HCEC 1CT (cell line): ENCODE data around the gene EEF2KMT.
A peak's percentile ranks its signal among the peaks of the same experiment; 100 is the strongest.
"Not testable (repeated sequence)": the region's sequence is repeated elsewhere in the genome, so short reads cannot be mapped to it uniquely, and the experiment has no call there.

Experiments
- DNase-seq: peaks from one replicate; pipeline ENCODE4 v3.0.0-alpha.2; 2017

EEF2KMT gene

DNA sequence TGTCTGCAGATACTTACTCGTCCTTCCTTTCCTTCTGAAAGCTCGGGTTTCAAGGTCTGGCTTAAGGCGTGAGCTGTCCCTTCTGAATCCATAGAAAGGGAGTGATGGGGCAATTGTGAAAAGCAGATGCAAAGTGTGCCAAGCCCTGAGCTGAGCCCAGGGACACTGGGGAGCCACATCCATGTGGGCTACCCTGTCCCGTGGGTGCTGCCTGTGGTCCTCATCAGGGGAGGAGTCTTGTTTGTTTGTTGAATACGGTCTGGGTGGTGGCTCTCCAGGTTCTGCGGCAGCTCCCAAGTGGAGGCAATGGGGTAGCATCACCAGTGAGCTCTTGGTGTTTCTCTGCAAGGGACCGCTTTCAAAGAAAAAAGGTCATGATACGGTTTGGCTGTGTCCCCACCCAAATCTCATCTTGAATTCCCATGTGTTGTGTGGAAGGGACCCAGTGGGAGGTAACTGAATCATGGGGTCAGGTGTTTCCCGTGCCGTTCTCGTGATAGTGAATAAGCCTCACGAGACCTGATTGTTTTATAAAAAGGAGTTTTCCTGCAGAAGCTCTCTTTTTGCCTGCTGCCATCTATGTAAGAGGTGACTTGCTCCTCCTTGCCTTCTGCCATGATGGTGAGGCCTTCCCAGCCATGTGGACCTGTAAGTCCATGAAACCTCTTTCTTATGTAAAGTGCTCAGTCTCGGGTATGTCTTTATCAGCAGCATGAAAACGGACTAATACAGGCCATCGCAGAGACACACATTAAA, 27.0 kb downstream of the EEF2KMT start:
- no peak for DNase-seq

DNA sequence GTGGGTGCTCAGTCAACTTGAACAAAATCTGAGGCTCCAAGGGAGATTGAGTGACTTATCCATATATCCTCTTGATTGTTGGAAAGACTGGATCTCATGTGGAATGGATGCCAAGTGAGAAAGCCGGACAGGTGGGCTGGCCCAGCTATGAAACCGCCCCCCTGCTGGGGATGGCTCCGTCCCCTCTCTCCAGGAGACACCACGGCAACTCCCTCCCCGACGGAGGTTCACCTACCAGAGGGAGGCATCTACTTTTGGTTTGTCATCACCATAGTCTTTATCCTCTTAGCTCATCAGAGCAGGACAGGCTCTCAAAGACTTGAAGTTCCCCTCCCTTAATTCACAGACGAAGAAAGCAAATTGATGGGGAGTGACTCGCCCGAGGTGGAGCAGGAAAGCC, 27.7 kb downstream of the EEF2KMT start:
- no peak for DNase-seq

DNA sequence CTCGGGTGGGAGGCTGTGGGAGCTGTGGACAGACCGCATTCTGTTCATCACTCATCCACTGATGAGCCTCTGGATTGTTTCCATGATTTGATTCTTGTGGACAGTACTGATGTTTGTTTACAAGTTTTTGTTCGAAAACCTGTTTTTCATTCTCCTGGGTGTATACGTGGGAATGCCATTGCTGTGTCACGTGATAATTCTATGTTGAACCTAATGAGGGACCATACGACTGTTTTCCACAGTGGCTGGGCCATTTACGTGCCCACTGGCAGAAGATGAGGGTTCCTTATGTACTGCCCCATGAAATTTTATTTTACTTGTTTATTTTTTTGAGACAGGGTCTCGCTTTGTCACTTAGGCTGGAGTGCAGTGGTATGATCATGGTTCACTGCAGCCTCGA, 28.5 kb downstream of the EEF2KMT start:
- no peak for DNase-seq

DNA sequence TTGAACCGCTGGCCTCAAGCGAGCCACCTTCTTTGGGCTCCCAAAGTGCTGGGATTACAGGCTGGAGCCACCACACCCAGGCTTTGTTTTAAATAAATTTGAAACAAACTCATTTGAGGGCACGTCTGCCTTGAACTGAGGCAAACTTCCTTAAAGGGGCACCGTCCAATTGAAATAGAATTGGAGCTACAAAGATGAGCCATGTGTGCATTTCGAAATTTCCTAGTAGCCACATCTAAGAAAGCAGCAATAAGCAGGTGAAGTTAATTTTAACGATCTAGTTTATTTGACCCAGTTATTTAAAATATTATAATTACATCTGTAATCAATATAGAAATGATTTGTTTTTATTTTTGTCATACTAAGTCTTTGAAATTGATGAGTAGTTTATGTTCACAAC, 31.1 kb downstream of the EEF2KMT start:
- DNase-seq, result no peak

DNA sequence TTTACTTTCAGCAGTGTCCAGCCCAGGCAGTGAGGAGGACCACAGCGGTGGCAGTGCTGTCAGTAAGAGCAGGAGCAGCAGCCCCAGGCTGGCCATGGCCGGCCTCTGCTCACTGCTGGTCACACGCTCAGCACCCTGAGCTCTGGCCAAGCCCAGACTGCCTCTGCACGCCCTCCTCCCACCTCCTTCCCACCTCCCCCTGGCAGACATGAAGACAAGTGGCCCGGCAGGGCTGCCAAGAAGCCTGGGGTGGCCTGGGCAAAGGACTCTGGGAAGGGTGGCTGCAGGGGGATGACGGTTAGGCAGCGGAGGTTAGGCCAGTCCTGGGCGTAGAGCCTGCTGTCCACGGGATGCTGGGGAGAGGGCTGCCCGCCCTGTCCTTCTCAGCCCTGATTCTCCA, 31.8 kb downstream of the EEF2KMT start, which contains the start of gene C16orf89:
C16orf89 (minus strand) TSS at position 144 of the 400 bp plus-strand sequence; CDS start at position 96, 48 bp downstream.
- DNase-seq, result no peak

DNA sequence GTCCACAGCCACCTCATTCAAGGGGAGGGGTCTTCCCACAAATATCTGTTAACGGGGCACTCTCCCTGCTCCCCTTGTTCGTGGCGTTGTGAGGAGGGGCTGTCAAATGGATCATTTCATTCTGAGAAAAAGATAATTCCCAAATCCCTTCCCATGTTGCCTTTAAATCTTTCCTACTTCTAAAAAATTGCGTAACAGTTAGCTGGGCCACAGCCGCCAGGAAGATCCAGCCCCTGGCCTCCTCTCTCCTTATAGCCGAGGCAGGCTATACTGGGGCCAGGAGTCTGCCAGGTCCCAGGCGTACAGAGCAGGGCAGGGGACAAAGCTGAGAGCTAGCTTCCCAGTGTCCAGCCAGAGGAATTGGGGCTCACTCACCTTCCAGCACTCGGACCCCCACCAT, 32.3 kb downstream of the EEF2KMT start:
- DNase-seq, result no peak

DNA sequence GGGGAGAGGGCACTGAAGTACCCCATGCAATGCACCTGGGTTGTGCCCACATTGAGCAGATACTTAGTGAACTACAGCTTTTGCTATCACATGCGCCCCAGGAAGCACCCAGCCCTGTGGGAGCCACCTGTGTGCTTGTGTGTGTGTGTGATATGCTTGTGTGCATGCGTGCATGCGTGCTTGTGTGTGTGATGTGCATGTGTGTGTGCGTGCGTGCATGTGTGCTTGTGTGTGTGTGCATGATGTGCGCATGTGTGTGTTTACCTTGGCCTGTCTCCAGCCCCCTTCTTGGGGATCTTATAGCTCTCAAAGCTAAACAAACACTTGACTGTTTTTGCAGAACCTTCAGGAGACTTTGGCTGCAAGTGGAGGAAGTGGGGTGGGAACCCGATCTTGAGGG, 32.7 kb downstream of the EEF2KMT start:
- DNase-seq, result no peak

DNA sequence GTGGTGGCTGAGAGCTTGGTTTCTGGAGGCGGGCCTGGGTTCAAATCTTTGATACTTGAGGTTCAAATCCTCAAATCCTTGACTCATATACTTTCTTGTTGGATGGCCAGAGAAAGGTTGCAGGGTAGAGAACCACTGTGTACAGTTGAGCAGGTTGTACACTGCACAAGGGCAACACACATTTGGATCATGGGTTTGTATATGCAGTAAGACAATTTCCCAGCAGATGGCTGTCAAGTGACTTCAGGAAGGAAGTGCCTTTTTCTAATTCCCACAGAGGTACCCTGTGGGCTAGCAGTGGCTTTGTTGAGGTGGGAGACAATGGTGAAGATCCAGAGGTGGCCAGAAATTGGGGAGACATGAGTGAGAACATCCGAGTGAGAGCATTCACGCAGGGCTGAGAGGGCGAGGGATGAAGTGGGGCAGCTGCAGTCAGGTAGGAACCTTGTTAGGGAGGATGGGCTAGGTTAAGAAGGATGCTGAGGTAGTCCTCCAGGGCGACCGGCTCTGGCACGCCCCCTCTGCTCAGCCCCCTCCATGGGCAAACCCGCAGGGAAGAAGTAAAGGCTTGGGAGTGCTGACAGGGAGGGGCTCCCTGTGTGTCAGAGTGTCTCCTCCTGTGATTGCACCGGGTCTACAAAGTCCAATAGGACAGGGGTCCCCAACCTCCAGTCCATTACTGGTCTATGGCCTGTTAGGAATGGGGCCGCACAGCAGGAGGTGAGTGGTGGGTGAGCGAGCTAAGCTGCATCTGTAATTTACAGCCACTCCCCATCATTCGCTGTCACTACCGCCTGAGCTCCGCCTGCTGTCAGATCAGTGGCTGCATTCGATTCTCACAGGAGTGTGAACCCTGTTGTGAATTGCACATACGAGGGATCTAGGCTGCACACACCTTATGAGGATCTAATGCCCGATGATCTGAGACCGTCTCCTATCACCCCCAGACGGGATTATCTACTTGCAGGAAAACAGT, 34.5 kb downstream of the EEF2KMT start:
- DNase-seq, result no peak

DNA sequence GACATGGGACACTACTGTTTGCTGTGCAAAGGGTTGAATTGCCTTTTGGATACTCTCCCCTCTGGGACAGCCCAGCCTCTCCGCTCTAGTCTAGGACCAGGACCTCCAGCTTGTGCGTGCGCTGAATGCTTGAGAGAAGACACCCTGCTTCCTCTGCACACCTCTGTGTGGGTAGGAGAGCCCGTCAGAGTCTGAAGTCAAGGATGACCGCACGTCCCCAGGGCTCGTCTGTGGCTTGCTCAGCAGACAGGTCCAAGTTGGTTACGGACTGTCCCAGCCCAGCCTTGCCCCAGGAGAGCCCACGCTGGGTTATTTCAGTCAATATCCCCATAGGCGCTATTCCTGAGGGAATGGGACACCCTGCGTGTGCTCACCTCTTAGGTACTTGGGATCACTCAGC, 35.5 kb downstream of the EEF2KMT start:
- no peak for DNase-seq

DNA sequence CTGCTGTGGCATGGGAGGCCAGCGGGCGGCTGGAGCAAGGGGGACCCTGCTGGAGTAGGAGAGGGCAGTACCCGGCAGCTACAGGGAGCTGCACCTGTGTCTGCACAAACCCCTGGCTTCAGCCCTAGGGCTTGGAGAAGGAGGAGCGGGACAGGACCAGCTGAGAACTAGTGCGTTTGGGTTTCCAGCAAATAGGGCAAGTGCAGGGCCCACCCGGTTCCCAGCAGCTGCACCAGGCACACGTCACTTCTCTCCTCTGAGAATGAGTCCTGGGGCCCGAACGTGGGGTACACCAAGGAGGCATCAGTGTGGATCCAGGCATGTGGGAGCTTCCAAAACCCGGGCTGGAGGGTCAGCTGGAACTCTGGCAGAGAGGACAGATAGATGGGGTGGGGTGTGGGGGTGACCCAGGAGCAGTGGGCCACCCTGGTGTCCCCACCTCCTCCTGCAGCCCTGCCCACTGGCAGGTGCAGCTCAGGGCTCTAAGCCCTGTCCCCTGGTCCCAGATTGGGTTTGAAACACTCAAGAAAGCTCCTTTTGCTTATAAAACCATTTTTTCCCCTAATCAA, 37.4 kb downstream of the EEF2KMT start:
- no peak for DNase-seq

DNA sequence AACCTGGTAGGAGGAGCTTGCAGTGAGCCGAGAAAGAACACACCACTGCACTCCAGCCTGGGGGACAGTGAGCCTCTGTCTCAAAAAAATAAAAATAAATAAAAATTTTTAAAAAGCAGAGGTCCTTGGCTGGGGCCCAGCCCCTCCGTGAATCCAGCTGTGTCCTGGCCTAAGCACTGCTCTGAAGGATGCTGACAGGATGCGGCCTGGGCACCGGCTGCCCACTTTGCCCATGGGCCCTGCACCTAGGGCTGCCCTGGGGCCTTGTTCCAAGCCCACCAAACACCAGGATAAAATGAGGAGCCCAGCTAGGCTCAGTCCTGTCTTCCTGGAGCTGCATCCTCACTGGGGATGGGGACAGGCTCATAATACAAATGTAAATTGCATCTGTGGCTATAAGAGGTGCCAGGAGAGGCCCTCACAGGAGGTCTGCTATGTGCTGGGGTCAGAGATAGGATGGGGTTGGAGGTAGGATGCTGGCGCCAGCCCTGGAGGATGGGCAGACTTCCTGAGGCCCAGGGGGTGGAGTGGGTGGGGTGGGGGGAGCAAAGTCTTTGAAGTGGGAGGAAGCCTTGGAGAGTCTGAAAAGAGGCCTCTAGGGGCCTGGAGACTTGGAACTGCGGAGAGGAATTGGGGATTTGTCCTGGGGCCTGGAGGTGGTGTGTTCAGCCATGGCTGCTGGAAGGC, 38.1 kb downstream of the EEF2KMT start:
- DNase-seq, result no peak

DNA sequence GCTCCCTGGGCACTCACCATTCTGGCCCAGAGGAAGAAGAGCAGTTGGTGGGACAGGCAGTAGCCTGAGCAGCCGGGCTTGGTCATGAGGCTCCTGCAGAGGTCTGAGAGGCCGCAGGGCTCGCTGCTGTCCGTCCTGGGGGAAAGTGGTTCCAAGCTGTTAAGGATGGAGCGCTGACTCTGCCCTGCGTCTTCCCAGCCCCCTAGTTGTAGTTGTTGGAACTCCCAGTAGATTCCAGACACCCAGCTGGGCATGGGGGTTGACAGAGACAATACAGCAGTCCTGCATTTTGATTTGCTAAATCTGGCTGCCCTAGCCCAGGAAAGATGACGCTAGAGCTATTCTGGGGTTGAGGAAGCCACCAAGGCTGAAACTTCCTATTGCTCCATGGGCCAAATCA, 39.1 kb downstream of the EEF2KMT start:
- DNase-seq, result no peak

DNA sequence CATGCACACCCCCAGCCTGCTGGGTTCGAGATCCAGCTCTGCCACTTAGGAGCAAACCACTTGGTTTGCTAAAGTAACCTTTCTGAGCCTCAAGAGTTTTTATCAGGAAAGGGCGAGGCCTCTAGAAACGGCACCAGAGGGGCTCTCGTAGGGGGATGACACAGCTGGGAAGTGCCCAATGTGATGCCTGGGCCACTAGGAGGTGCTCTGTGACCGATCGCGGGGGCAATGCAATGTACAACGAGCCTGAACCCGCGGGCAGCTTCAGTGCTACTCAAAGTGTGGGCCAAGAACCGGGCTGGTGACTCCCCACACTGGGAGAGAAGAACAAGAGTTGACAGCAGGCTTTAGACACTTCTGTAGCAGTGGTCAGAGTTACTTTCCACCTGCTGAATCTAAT, 41.2 kb downstream of the EEF2KMT start:
- DNase-seq, result no peak

DNA sequence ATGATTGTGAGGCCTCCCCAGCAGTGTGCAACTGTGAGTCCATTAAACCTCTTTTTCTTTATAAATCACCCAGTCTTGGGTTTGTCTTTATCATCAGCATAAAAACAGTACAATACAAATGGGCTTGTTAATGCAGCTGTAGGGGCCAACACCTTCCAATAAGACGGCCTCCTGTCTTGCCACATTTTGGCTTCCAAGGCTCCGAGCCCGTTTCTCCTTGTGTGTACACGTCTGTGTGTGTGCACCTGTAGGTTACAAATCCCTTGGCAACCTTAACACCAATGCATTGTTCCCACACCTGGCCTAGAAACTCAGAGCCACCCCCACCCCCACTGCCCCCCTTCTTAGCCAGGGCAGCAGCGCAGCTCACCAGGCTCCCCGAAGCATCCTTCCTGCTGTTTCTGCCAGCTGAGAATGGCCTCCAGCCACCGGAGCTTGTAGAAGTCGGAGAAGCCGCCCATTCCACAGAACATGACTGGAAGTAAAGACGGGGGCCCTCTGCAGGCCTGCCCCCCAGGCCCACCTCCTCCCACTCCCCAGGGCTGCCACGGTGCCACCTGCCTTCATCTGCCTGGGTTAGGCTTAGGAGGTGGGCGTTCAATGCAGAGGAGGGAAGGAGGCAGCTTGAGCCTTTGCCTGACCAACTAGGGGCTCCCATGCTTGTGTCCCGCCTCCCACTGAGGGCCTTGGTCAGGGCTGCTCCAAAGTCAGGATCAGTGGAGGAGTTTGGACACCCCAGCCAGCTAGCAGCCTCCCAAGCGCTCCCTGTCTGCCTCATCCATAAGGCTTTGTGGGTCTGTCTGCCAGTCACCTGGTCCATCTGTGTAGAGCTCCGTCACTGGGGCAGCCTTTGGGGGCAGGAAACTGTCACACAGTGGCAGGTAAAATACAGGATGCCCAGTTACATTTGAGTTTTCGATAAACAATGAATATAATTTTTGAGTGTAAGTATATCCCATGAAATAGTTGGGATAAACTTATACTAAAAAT, 42.4 kb downstream of the EEF2KMT start:
- no peak for DNase-seq

DNA sequence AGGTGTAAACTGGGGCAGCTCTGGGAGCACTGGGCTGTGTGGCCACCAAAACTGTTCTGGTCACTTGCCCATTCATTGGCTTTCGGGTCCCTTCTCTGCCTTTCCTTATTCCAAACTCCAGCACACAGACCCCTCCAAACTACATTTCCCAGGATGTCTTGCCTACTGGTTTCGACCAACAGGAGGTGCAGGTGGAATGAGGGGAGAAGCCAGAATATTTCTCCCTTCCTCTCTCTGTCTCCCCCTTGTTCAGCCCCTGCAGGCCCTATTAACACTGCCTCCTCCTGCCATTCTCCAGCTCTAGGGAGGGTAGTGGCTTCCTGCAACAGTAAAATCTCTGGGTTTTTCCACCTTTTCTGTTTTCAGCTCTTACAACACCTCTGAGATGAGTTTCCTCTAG, 50.7 kb downstream of the EEF2KMT start:
- DNase-seq, result no peak

DNA sequence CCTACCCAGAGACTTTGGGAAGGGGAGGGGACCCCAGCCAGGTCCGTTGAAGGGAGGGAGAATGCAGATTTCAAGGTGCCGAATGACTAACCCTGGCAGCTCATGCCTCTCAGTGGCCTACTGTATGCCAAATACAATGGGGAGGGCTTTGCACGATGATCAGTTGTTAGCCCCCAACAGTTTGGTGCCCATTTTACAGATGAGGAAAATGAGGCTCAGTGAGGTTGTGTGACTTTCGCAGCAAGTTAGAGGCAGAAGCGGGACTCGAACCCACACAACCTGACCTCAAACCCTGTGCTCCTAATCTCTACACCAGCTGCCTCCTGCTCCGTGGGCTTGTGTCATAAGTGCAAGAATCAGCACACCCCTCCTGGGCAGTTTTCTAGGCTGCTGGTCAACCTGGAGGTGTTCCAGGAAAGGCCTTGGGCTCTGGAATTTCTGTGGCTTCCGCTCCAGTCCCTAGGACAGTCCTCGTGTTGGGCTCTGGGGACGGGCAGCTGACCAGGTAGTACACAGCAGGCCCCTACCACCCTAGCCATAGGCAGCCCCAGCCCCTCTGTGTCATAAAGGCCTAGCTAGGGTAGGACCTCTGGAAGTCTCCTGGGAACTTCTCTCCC, 52.0 kb downstream of the EEF2KMT start:
- DNase-seq, result no peak

DNA sequence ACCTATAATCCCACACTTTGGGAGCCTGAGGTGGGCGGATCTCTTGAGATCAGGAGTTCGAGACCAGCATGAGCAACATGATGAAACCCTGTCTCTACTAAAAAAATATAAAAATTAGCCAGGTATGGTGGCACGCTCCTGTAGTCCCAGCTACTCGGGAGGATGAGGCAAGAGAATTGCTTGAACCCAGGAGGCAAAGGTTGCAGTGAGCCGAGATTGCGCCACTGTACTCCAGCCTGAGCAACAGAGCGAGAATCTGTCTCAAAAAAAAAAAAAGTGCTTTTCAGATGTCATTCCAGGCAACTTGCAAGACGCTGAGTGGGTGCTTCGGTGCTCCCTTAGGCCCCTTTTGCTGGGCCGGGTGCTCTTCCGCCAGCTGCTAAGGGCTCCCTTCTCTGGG, 53.0 kb downstream of the EEF2KMT start:
- not testable (repeated sequence) for DNase-seq

DNA sequence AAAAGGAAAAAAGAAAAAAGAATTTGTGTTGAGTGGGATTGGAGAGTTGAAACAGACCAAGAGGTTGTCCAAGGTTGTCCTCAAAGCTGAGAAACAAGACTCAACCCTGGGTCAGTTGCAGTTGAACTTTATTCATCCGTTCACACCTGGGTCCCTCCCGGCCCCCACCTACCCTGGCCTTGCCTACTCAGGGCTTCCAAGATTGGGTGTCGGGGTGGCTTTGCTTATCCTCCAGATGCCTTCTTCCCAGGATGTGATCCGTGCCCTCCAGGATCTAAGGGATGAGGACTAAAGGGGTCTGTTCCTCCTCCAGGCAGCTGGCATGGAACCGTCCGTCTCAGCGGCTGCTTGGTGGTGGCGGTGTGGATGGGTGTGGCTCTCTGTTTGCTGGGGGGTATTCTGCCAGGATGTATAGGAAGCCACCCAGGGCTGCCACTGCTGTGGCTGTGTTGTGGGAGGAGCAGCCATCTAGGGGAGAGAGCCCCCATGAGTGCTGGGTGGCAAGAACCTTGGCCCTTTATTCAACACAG, 53.5 kb downstream of the EEF2KMT start:
- DNase-seq, result no peak

DNA sequence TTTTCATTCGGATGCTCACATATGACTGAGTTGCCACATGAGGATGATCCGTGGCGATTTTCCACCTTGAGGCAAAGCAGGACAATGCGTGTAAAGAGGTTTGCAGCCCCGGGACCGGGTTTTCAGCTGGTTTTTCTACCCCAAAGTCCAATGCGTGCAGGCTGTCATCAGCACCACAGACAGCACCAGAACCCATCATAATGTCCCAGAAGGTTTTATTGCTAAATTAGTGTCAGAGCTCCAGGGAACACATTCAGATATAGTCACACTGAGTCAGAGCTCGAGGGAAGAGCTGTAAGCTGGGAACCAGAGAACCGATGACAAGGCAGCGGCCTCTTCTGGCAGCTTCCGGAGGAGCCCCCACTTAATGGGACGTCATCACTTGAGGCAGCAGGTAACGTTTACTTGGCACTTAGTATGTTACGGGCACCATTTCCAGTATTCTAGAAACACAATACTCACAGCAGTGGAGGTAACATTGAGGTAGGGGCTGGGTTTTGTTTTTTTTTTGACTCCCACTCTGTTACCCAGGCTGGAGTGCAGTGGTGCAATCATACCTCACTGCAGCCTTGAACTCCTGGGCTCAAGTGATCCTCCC, 54.9 kb downstream of the EEF2KMT start:
- DNase-seq, result no peak

DNA sequence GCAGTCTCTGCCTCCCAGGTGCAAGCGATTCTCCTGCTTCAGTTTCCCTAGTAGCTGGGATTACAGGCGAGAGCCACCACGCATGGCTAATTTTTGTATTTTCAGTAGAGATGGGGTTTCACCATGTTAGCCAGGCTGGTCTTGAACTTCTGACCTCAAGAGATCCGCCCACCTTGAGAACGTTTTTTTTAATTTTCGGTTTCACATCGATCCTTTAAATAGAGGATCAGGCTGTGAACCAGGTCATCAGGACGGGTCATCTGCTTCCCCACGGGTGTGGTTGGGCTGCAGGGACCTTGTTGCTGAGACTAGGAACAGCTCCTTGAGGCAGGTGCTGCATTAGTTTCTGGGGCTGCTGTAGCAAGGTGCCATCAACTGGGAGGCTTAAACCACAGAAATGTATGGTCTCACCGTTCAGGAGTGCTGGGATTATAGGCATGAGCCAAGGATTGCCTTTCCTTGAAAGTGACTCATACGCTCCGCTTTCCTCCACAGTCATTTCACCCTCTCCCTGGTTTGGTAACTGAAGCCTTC, 55.9 kb downstream of the EEF2KMT start:
- peak; percentile 59 for DNase-seq
